NCI-H460 (cell line): ENCODE results near the gene CGB8. TPM values are rescaled to one million over a fixed set of nuclear protein-coding genes. Genes with fewer than 3 reads are reported as not detected.
"Not testable (repeated sequence)": the region's sequence is repeated elsewhere in the genome, so short reads cannot be mapped to it uniquely, and the experiment has no call there.

ENCODE experiments used
- DNase-seq: peaks from one replicate; pipeline ENCODE4 v3.0.0-alpha.2; 2016; ENCODE audit warnings: low read depth; ENCODE audit errors: extremely low read depth
- total RNA-seq: library from RNA; depleted of rRNA; stranded (reverse); fragments of >200 nt; shearing (Covaris generic); gene quantifications from 2 replicates; pipeline ENCODE4 v1.2.3, GENCODE V29; 2014

The CGB8 gene
- total RNA-seq, 1 experiment from 2014 or later, result not detected

GRCh38 chr19:49065905-49066512 lies 17.1 kb upstream of the CGB8 start:
- no peak for DNase-seq

DNA sequence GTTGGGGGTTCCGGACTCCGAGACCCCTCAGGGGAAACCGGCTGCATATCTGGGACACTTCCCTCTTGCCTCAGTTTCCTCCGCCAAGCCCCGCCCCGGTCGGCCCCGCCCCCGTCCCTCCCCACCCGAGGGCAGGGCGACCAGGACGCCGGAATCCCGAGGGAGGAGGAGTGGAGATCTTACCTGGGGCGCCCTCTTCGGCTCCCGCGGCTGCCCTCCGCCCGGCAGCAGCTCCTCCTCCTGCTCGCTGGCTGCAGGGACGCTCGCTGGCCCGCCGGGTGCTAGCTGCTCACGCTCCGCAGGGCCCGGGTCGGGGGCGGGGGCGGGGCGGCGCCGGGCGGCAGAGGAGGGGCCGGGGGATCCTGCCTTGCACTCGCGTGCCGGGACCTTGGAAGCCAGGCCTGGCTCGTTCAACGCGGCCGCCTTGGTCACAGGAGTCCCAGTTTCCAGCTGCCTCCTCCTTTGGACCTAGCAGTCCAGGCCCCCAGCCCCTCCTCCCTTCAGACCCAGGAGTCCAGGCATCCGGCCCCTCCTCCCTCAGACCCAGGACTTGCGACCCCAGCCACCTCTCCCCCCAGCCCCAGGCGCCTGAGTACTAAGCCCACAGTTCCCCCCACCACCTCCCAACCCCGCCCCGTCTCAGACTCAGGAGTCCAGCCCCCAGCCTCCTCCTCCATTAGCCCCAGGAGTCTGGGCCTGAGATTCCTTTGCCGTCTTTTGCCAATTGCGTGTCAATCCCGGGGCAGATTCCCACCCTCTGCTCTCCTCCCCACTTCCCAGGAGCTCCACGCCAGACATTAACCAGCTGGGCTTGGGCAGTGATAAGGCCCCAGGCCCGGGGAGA lies 16.1 kb upstream of the CGB8 start, which contains the start of gene NTF4:
Gene NTF4 (minus strand): TSS at position 51 of the 844 bp plus-strand sequence. CDS start 2,821 bp downstream, outside the sequence.
- no peak for DNase-seq

GRCh38 chr19:49064029-49064629 lies 15.2 kb upstream of the CGB8 start:
- DNase-seq, result no peak

GRCh38 chr19:49061445-49061844 lies 12.5 kb upstream of the CGB8 start:
- DNase-seq, result no peak

DNA sequence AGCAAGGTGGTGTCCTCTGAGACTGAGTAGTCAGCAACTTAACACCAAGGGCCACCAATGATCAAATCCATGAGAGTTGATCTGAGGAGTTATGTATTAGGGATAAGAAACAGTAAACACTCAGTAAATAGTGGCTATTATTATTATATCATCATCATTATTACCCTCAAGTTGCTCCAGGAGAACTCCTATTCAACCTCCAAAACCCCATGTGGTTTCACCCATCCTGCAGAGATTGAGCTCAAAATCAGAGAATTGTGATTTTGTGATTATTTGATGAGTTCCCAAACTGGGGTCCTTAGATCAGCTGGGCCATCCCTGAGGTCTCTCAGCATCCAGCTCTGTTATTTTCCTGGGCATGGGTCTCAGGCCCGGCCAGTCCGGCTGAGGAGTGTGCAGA lies 12.1 kb upstream of the CGB8 start:
- no peak for DNase-seq

DNA sequence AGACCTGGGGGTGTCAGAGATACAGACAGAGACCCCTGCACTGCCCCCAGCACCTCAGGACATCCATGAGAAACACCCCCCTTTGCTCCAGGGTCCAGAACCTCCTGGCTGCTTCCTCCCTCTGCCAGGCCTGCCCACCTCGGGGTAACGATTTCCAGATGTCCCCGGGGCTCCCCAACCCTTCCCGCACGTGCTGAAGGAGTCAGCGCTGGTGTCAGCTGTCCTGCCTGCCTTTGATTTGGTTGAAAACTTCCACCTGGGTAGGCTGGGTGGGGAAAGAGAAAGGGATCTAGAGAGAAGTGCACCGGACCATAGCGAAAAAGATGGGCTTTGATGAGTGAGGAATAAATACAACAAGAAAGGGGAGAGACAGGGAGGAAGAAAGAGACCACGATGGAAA lies 10.1 kb upstream of the CGB8 start:
- no peak for DNase-seq

DNA sequence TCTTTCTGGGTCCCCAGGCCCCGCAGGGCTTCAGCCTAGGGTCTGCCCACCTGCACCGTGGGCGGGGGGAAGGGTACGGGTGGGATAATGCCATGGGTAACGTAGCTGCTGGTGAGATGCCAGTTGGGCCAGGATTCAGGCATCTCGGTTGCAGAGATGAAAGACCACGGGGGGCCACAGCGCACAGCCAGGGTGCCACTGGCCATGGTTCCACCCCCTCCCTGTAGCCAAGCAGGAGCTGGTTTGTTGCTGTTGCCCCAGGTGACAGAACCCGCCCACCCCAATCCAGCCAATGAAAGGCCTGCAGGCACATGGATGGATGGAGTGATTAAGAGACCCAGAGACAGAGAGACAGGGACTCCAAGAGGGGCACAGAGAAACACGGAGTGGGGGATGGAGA lies 9.7 kb upstream of the CGB8 start:
- DNase-seq, result no peak

DNA sequence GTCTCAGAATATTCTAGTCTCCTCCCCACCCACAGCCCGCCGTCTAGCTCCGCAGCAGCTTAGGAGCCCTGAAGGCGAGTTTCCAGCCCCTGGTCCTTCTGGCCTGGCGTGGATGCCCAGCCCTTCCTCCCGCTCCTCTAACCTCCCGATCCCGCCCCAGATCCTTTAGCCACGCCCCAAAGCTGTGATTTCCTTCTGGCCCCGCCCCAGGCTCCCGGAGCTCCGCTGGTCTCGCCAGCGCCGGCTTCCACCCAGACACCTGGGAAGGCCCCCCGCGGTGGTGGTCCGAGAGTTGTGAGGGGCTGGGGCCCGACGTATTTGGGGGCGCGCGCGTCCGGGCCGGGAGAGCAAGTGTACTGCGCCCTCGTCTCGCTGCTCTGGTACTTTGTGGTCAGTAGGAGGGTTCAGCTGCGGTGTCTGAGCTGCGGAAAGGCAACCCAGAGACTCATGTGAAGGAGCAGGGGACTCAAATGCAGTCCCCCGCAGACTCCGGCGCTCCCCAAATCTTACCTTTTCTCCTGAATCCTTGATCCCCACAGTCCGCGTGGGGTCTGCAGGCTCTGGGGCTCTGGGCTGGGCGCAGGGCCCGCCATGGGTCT lies 8.8 kb upstream of the CGB8 start, which contains the start of gene CGB7:
Gene CGB7 (minus strand): TSS at position 114 of the 599 bp plus-strand sequence. CDS start 2,374 bp downstream, outside the sequence.
- peak; percentile 31 for DNase-seq

DNA sequence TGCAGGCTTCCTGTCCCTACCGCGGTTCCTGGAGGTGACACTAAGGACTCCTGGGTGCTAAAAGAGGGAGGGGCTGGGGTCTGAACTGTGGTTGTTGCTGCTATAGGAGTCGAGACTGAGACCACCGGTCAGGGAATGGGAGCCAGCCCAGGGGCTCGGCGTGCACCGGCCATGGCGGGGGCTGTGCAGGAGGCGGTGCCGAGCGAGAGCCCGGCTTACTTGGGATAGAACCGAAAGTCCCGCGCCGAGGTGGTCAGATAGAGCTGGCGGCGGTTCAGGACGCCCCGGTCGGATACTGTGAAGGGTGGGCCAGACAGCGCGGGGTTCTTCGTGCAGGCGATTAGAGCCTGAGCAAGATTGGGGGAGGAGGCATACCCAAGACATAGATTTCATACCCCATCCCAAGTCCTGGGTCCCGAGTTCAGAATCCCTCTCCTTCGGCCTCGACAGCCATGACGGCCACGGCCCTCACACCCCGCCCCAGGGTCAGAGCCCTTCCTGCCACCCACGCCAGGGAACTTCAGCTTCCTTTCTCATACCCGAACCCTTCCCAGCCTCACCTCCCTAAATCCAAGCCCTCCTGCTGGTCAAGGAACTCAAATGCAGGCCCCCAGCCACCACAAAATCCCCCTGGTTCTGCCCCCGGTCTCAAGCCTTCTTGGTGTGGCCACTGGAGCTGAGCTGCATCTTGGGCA lies 8.1 kb upstream of the CGB8 start:
- DNase-seq, result not testable (repeated sequence)

GRCh38 chr19:49056101-49056901 lies 7.4 kb upstream of the CGB8 start:
- no peak for DNase-seq

GRCh38 chr19:49050376-49051033 lies 1.6 kb upstream of the CGB8 start:
- not testable (repeated sequence) for DNase-seq

GRCh38 chr19:49049834-49050233 lies 923 bp upstream of the CGB8 start:
- not testable (repeated sequence) for DNase-seq

GRCh38 chr19:49043548-49043947 lies 5.4 kb downstream of the CGB8 start, which contains the start of gene CGB5:
Gene CGB5, plus strand, starts transcription at chr19:49043848. Its CDS starts 362 bp downstream, at chr19:49044210.
- not testable (repeated sequence) for DNase-seq

DNA sequence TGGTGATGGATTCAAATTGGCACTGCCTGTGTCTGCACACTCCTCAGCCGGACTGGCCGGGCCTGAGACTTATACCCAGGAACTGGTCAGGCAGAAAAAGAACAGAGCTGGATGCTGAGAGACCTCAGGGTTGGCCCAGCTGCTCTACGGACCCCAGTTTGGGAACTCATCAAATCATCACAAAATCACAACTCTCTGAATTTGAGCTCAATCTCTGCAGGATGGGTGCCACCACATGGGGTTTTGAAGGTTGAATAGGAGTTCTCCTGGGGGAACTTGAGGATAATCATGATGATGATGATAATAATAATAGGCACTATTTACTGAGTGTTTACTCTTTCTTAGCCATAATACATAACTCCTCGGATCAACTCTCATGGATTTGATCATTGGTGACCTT lies 6.2 kb downstream of the CGB8 start:
- not testable (repeated sequence) for DNase-seq

DNA sequence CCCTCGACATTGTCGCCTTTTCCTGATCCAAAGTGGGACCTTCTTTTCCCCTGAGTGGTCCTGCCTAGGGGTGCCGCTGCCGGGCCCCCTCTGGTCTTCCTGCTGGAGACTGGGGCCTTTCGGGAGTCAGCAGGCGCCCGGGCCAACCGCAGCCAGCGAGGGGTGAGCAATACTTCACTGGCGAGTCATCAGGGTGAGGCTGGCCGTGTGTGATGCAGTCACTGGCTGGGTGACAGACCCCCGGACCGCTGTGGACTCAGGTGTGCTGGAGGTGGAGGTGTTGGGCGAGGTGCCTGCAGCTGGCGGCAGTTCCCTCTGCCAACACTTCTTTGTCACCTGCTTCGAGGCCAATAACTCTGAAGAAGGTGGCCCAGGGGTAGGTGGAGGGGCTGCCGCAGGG lies 6.7 kb downstream of the CGB8 start:
- DNase-seq, result no peak

- DNase-seq, result not testable (repeated sequence)
These were observed 9.2 kb downstream of the CGB8 start for GRCh38 chr19:49039736-49040135.

DNA sequence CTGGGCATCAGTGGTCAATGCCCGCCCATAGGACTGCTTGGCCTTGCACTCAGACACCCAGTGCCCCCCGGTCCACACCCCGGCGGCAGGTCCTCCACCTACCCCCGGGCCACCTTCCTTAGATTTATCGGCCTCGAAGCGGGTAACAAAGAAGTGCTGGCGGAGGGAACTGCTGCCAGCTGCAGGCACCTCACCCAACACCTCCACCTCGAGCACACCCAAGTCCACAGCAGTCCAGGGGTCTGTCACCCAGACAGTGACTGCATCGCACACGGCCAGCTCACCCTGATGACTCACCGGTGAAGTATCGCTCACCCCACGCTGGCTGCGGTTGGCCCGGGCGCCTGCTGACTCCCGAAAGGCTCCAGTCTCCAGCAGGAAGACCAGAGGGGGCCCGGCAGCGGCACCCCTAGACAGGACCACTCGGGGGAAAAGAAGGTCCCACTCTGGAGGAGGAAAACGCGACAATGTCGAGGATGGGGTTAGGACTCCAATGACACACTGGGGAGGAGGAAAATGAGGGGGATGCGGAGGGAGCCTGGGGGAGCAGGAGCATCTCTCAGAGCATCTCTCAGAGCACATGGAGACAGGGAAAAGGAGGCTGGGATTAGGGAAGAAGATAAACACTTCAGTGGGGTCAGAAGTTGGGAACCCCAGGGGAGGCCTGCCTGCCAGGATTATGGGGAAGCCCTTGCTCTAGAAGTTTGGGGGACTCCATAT lies 10.2 kb downstream of the CGB8 start:
- not testable (repeated sequence) for DNase-seq

- not testable (repeated sequence) for DNase-seq
These were observed 10.8 kb downstream of the CGB8 start for GRCh38 chr19:49038111-49038510.
